Fibroblast of lung (primary cell): ENCODE measurements around the gene SLC66A2. TPM values are rescaled to one million over a fixed set of nuclear protein-coding genes. Genes with fewer than 3 reads are reported as not detected.
A peak's percentile ranks its signal among the peaks of the same experiment; 100 is the strongest.

Experiments
- DNase-seq, 2 donors: peaks; one replicate each; pipeline versions ENCODE4 v3.0.0 to v3.0.0-alpha.2; 2010; ENCODE audit warnings: low read depth in 2 of 2
- H2AFZ ChIP-seq: 2 replicates; pipeline ENCODE4 v1.5.1; 2012; ENCODE audit warnings: low read length, control low read depth, inconsistent platforms
- H3K27ac ChIP-seq: 2 replicates; pipeline ENCODE4 v1.5.1; 2011; ENCODE audit warnings: low read length, control low read depth; ENCODE audit not compliant: insufficient read depth
- H3K27me3 ChIP-seq: 2 replicates; pipeline ENCODE4 v1.5.1; 2011; ENCODE audit warnings: mild to moderate bottlenecking, low read length; ENCODE audit not compliant: control insufficient read depth, insufficient read depth
- H3K36me3 ChIP-seq: 2 replicates; pipeline ENCODE4 v1.5.1; 2011; ENCODE audit warnings: low read length; ENCODE audit not compliant: control insufficient read depth, insufficient read depth
- H3K4me1 ChIP-seq: 2 replicates; pipeline ENCODE4 v1.5.1; 2011; ENCODE audit warnings: low read length; ENCODE audit not compliant: control insufficient read depth, insufficient read depth; ENCODE audit errors: extremely low read depth
- H3K4me2 ChIP-seq: 2 replicates; pipeline ENCODE4 v1.5.1; 2011; ENCODE audit warnings: low read length, control low read depth; ENCODE audit not compliant: insufficient read depth; ENCODE audit errors: extremely low read depth
- H3K4me3 ChIP-seq, 4 experiments: fragments of 200-600 bp in 1 of 4; sonication (generic) in 1 of 4; replicated peaks in 1 of 4; 2 replicates each; pipeline ENCODE4 v1.5.1; 2011 to 2016; ENCODE audit warnings: low read length in 4 of 4, low read depth in 3 of 4, mild to moderate bottlenecking in 3 of 4, control low read depth in 2 of 4, inconsistent platforms in 1 of 4, mixed read lengths in 1 of 4; ENCODE audit not compliant: insufficient read depth in 1 of 4; ENCODE audit errors: control extremely low read depth in 1 of 4
- H3K79me2 ChIP-seq: 2 replicates; pipeline ENCODE4 v1.5.1; 2012; ENCODE audit warnings: mild to moderate bottlenecking, low read length, inconsistent platforms; ENCODE audit not compliant: control insufficient read depth, insufficient read depth
- H3K9ac ChIP-seq: 2 replicates; pipeline ENCODE4 v1.5.1; 2011; ENCODE audit warnings: mild to moderate bottlenecking, low read length, control low read depth; ENCODE audit not compliant: insufficient read depth
- H3K9me3 ChIP-seq: 2 replicates; pipeline ENCODE4 v1.5.1; 2012; ENCODE audit warnings: low read depth, low read length; ENCODE audit not compliant: control insufficient read depth, insufficient read depth
- H4K20me1 ChIP-seq: 2 replicates; pipeline ENCODE4 v1.5.1; 2011; ENCODE audit warnings: low read length; ENCODE audit not compliant: control insufficient read depth, insufficient read depth; ENCODE audit errors: extremely low read depth
- EZH2 ChIP-seq: IDR thresholded peaks from 2 replicates; pipeline ENCODE4 v1.5.1; 2012; ENCODE audit warnings: low read length, control low read depth, mild to moderate bottlenecking; ENCODE audit errors: missing control alignments
- polyA plus RNA-seq, 2 donors: library from polyadenylated mRNA; depleted of rRNA in 1 of 2; stranded (reverse) in 1 of 2; unstranded in 1 of 2; fragments of >200 nt; gene quantifications; 2 replicates each; pipeline ENCODE4 v1.2.1, GENCODE V29; 2011 to 2012; ENCODE audit warnings: missing spikeins in 1 of 2
- total RNA-seq: library from RNA; depleted of rRNA; stranded (reverse); fragments of >200 nt; gene quantifications from 2 replicates; pipeline ENCODE4 v1.2.1, GENCODE V29; 2014
- TF ChIP-seq, protein P1 (sequence below), 2 donors: IDR thresholded peaks in 1 of 2; conservative IDR thresholded peaks in 1 of 2; 1 replicate in 1 of 2; 2 replicates in 1 of 2; pipeline ENCODE4 v1.5.1; 2011 to 2012; ENCODE audit warnings: low read length in 2 of 2, control low read depth in 1 of 2, inconsistent platforms in 1 of 2, low read depth in 1 of 2, mild to moderate bottlenecking in 1 of 2

Gene SLC66A2
- total and polyA plus RNA-seq, 2 donors (not counting 1 experiment from before 2014, with no cell fraction given): 13.2 to 46.1 TPM

GRCh38 chr18:79857082-79857671 lies 94.3 kb downstream of the SLC66A2 start:
- DNase-seq: peak; percentile 60 to 65
- H3K27ac ChIP-seq: no peak overlapping the region
- peak overlapping the region; percentile 43 for H2AFZ ChIP-seq
- no peaks in the 10 kb centered on the region for H3K27me3 ChIP-seq
- peak overlapping the region; percentile 32 for H3K4me2 ChIP-seq
- H3K79me2 ChIP-seq: no peaks in the 10 kb centered on the region
- H3K36me3 ChIP-seq: no peaks in the 10 kb centered on the region
- H3K4me3 ChIP-seq: no peak overlapping the region
- H3K9me3 ChIP-seq: no peaks in the 10 kb centered on the region
- no peaks in the 10 kb centered on the region for H4K20me1 ChIP-seq
- no peak overlapping the region for H3K9ac ChIP-seq
- TF ChIP-seq, protein P1, sequence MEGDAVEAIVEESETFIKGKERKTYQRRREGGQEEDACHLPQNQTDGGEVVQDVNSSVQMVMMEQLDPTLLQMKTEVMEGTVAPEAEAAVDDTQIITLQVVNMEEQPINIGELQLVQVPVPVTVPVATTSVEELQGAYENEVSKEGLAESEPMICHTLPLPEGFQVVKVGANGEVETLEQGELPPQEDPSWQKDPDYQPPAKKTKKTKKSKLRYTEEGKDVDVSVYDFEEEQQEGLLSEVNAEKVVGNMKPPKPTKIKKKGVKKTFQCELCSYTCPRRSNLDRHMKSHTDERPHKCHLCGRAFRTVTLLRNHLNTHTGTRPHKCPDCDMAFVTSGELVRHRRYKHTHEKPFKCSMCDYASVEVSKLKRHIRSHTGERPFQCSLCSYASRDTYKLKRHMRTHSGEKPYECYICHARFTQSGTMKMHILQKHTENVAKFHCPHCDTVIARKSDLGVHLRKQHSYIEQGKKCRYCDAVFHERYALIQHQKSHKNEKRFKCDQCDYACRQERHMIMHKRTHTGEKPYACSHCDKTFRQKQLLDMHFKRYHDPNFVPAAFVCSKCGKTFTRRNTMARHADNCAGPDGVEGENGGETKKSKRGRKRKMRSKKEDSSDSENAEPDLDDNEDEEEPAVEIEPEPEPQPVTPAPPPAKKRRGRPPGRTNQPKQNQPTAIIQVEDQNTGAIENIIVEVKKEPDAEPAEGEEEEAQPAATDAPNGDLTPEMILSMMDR (conservative IDR thresholded peaks at IDR 0.05 in 1 of 2, IDR thresholded peaks at IDR 0.05 in 1 of 2; ENCODE audit: low read depth in 1 of 2, low read length in 2 of 2): no peak
- TF ChIP-seq EZH2: no peak
- peaks cover 2% of the 10 kb centered on the region for H3K4me1 ChIP-seq

- TF ChIP-seq, protein P1 (conservative IDR thresholded peaks at IDR 0.05 in 1 of 2, IDR thresholded peaks at IDR 0.05 in 1 of 2; ENCODE audit: low read depth in 1 of 2, low read length in 2 of 2): no peak
- TF ChIP-seq EZH2: no peak
- H3K4me1 ChIP-seq: peaks cover 2% of the 10 kb centered on the region
- no peak overlapping the region for H3K4me3 ChIP-seq
- H3K9me3 ChIP-seq: no peaks in the 10 kb centered on the region
- H3K27ac ChIP-seq: no peak overlapping the region
- no peaks in the 10 kb centered on the region for H4K20me1 ChIP-seq
- no peak overlapping the region for H2AFZ ChIP-seq
- H3K4me2 ChIP-seq: no peak overlapping the region
- no peaks in the 10 kb centered on the region for H3K79me2 ChIP-seq
- no peaks in the 10 kb centered on the region for H3K27me3 ChIP-seq
- H3K36me3 ChIP-seq: no peaks in the 10 kb centered on the region
- H3K9ac ChIP-seq: no peak overlapping the region
- DNase-seq: peak; percentile 18 to 35
Observed at GRCh38 chr18:79856119-79857007, 95.1 kb downstream of the SLC66A2 start.

DNA sequence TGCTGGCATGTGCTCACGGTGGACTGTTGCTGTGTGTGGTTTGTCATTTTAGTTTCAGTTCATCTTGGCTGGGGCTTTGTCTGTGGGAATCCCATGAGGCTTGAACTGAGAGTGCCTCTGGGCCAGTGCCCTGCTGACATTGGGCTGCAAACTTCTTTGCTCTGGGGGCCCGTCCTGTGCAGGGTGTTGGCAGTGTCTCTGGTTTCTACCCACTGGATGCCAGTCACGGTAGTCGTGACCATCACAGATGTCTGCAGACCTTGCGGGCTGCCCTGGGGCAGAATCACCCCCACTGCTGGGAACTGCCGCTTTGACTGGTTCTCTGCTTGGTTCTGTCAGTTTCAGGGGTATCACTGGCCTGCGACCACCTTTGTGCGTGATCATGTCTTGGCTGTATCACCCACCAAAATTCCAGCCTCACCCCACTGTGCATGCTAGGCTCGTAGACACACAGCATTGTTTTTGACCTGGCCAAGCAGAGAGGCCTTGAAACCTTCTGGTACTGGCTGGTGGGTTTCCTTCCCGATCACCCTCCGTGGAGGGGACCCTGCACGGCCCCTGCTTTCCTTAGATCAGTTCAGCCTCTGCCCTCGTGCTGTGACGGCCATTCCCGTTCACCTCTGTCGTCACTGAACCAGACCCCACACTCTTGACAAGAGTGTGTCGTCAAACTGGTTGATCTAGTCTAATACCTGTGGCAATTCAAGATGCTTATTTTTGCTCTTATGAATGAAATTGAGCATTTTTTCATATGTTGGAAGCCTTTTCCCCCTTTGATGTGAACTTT lies 96.1 kb downstream of the SLC66A2 start:
- Histone ChIP-seq H2AFZ (no peak overlapping the region), H3K79me2 (no peaks in the 10 kb centered on the region), H4K20me1 (no peaks in the 10 kb centered on the region), H3K36me3 (no peaks in the 10 kb centered on the region), H3K4me3 (no peak overlapping the region), H3K4me1 (peaks cover 2% of the 10 kb centered on the region), H3K9ac (no peak overlapping the region), H3K27ac (no peak overlapping the region), H3K4me2 (no peak overlapping the region), H3K27me3 (no peaks in the 10 kb centered on the region), H3K9me3 (no peaks in the 10 kb centered on the region)
- TF ChIP-seq EZH2: no peak
- TF ChIP-seq, protein P1 (conservative IDR thresholded peaks at IDR 0.05 in 1 of 2, IDR thresholded peaks at IDR 0.05 in 1 of 2; ENCODE audit: low read depth in 1 of 2, low read length in 2 of 2): no peak
- no peak for DNase-seq
